ENCODE results near the gene CYBA.

DNA sequence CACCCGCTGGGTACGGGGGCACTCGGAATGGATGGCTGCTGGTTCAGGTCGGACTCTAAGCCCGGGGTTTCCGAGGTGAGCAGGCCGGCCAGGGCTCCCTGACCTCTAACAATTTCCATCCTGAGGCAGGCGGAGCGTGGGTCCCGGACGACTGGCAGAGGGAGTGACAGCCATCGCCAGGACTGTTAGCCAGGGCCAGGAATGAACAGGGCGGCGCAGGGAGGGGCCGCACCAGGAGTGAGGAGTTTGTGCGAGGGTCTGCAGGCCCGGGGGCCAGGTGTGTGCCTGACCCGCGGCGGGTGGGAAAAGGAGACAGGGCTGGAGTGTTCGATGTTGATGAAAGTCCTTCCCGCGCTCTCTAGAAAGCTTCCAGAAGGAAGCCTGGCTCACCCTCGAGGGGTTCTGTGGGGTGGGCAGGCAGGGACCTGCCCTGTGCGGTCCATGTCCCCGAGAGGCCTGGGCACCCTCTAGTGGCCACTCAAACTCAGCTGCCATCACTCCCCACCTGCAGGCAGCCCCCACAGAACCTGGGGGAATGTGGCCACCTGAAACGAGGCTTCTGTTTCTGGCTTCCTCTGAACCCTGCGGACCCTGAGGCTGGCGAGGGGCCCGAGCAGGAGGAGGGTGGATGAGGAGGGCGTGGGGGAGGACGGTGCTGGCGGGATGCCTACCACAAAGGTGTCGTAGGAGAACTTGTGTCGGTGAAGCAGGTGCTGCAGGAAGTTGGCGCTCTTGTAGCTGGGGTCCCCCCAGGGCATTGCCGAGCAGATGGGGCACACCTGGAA is 47.2 kb upstream of the CYBA start:
- TF ChIP-seq, protein P1, sequence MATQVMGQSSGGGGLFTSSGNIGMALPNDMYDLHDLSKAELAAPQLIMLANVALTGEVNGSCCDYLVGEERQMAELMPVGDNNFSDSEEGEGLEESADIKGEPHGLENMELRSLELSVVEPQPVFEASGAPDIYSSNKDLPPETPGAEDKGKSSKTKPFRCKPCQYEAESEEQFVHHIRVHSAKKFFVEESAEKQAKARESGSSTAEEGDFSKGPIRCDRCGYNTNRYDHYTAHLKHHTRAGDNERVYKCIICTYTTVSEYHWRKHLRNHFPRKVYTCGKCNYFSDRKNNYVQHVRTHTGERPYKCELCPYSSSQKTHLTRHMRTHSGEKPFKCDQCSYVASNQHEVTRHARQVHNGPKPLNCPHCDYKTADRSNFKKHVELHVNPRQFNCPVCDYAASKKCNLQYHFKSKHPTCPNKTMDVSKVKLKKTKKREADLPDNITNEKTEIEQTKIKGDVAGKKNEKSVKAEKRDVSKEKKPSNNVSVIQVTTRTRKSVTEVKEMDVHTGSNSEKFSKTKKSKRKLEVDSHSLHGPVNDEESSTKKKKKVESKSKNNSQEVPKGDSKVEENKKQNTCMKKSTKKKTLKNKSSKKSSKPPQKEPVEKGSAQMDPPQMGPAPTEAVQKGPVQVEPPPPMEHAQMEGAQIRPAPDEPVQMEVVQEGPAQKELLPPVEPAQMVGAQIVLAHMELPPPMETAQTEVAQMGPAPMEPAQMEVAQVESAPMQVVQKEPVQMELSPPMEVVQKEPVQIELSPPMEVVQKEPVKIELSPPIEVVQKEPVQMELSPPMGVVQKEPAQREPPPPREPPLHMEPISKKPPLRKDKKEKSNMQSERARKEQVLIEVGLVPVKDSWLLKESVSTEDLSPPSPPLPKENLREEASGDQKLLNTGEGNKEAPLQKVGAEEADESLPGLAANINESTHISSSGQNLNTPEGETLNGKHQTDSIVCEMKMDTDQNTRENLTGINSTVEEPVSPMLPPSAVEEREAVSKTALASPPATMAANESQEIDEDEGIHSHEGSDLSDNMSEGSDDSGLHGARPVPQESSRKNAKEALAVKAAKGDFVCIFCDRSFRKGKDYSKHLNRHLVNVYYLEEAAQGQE (IDR thresholded peaks at IDR 0.05; ENCODE audit: low read depth, low read length), result no peak
- TF ChIP-seq POLR2AphosphoS2 (IDR thresholded peaks at IDR 0.05; ENCODE audit: low read depth, low read length) (no peak), EED (IDR thresholded peaks at IDR 0.05; ENCODE audit: low read depth) (no peak), POLR2AphosphoS5 (IDR thresholded peaks at IDR 0.05; ENCODE audit: low read length) (no peak), IKZF1 (conservative IDR thresholded peaks at IDR 0.05) (no peak), EZH2 (IDR thresholded peaks at IDR 0.05; ENCODE audit: borderline replicate concordance, control insufficient read depth, low read depth, low read length) (no peak), BRCA1 (IDR thresholded peaks at IDR 0.05; ENCODE audit: low read depth, low read length) (no peak), JUND (IDR thresholded peaks at IDR 0.05; ENCODE audit: low read depth, low read length) (no peak), POLR2A (IDR thresholded peaks at IDR 0.05; ENCODE audit: low read depth, low read length) (no peak), GABPA (IDR thresholded peaks at IDR 0.05; ENCODE audit: low read depth) (no peak)
- TF ChIP-seq, protein P2, sequence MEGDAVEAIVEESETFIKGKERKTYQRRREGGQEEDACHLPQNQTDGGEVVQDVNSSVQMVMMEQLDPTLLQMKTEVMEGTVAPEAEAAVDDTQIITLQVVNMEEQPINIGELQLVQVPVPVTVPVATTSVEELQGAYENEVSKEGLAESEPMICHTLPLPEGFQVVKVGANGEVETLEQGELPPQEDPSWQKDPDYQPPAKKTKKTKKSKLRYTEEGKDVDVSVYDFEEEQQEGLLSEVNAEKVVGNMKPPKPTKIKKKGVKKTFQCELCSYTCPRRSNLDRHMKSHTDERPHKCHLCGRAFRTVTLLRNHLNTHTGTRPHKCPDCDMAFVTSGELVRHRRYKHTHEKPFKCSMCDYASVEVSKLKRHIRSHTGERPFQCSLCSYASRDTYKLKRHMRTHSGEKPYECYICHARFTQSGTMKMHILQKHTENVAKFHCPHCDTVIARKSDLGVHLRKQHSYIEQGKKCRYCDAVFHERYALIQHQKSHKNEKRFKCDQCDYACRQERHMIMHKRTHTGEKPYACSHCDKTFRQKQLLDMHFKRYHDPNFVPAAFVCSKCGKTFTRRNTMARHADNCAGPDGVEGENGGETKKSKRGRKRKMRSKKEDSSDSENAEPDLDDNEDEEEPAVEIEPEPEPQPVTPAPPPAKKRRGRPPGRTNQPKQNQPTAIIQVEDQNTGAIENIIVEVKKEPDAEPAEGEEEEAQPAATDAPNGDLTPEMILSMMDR (IDR thresholded peaks at IDR 0.05 in 2 of 3, conservative IDR thresholded peaks at IDR 0.05 in 1 of 3; ENCODE audit: control insufficient read depth in 2 of 3, extremely low read depth in 1 of 3, insufficient read depth in 1 of 3, low read depth in 3 of 3, low read length in 3 of 3), result peak in 2 of 3 experiments; percentile 20 to 36; a peak in 4 of 6 replicates

All from GM12878 (cell line).